HepG2 (cell line): Measurements from ENCODE around the gene OPA3.

ENCODE experiments used
- ADNP ChIP-seq: sonication (generic); formaldehyde crosslinking; IDR thresholded peaks from 2 replicates; pipeline ENCODE4 v1.4.0; 2020; ENCODE audit warnings: missing genetic modification reagents
- AHDC1 ChIP-seq: sonication (generic); formaldehyde crosslinking; IDR thresholded peaks from 2 replicates; pipeline ENCODE4 v1.5.1; 2020; ENCODE audit warnings: mild to moderate bottlenecking, missing genetic modification reagents, borderline replicate concordance
- CEBPB ChIP-seq: IDR thresholded peaks from 2 replicates; pipeline ENCODE4 v1.6.1; 2011; ENCODE audit warnings: low read depth, low read length, improper control_type of control experiment, borderline replicate concordance
- FIP1L1 ChIP-seq: fragments of 200-400 bp; formaldehyde crosslinking; IDR thresholded peaks from 2 replicates; pipeline ENCODE4 v1.6.1; 2018; ENCODE audit warnings: low read depth, mild to moderate bottlenecking, low read length, moderate library complexity, borderline replicate concordance; ENCODE audit not compliant: insufficient read depth
- KLF9 ChIP-seq: IDR thresholded peaks from 2 replicates; pipeline ENCODE4 v1.6.1; 2016; ENCODE audit warnings: low read depth
- MAF1 ChIP-seq: sonication (generic); formaldehyde crosslinking; IDR thresholded peaks from 2 replicates; pipeline ENCODE4 v1.5.0; 2020; ENCODE audit warnings: missing genetic modification reagents, borderline replicate concordance
- MAFK ChIP-seq, 2 experiments: IDR thresholded peaks in 1 of 2; conservative IDR thresholded peaks in 1 of 2; 2 replicates each; pipeline ENCODE4 v1.6.1; 2011; ENCODE audit warnings: improper control_type of control experiment in 2 of 2, low read length in 2 of 2
- NCOA1 ChIP-seq: sonication (generic); formaldehyde crosslinking; IDR thresholded peaks from 2 replicates; pipeline ENCODE4 v1.9.0; 2021; ENCODE audit warnings: missing genetic modification reagents
- WIZ ChIP-seq: sonication (generic); formaldehyde crosslinking; IDR thresholded peaks from 2 replicates; pipeline ENCODE4 v1.5.1; 2020; ENCODE audit warnings: mild to moderate bottlenecking, missing genetic modification reagents
- ZBTB7A ChIP-seq: sonication (generic); formaldehyde crosslinking; IDR thresholded peaks from 2 replicates; pipeline ENCODE4 v1.8.0; 2022; ENCODE audit warnings: mild to moderate bottlenecking, missing genetic modification reagents
- ZNF768 ChIP-seq: sonication (generic); formaldehyde crosslinking; IDR thresholded peaks from 2 replicates; pipeline ENCODE4 v1.4.0; 2020; ENCODE audit warnings: missing genetic modification reagents
- TF ChIP-seq, protein P1 (sequence below): sonication (generic); formaldehyde crosslinking; IDR thresholded peaks from 2 replicates; pipeline ENCODE4 v1.4.0; 2020; ENCODE audit warnings: mild to moderate bottlenecking, missing genetic modification reagents

DNA sequence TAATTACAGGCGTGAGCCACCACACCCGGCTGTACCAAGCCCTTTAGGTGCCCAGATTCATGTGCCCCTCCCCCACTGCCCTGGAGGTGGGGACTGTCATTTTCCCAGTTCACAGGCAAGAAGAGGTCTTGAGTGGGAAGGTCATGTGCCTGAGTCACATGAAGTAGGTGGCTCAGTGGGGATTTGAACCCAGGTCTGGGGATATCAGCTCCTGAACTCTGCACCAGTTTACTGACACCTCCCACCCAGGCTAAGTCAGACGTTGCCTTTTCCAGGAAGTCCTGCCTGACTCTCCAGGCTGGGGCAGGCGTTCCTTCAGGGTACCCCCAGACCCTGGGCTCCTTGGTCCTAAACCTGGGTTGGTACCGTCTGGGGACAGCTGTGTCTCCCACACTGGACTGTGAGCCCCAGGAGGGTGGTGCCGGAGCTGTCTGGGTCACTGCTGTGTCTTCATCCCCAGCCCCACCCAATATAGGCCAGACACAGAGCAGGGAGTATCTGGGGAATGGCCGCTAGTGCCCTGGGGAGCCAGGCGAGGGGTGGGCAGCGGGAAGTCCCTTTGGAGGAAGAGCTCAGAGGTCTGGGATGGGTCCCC, 68.7 kb downstream of the OPA3 start:
- TF ChIP-seq WIZ (CRISPR knock-in tag) (no peak), NCOA1 (CRISPR knock-in tag) (no peak), KLF9 (no peak), MAFK (conservative IDR thresholded peaks at IDR 0.05 in 1 of 2, IDR thresholded peaks at IDR 0.05 in 1 of 2; ENCODE audit: low read length in 2 of 2) (no peak), ADNP (CRISPR knock-in tag) (no peak), ZNF768 (CRISPR knock-in tag) (no peak), FIP1L1 (no peak), AHDC1 (no peak), ZBTB7A (CRISPR knock-in tag) (no peak), CEBPB (no peak), MAF1 (no peak)
- TF ChIP-seq, protein P1, sequence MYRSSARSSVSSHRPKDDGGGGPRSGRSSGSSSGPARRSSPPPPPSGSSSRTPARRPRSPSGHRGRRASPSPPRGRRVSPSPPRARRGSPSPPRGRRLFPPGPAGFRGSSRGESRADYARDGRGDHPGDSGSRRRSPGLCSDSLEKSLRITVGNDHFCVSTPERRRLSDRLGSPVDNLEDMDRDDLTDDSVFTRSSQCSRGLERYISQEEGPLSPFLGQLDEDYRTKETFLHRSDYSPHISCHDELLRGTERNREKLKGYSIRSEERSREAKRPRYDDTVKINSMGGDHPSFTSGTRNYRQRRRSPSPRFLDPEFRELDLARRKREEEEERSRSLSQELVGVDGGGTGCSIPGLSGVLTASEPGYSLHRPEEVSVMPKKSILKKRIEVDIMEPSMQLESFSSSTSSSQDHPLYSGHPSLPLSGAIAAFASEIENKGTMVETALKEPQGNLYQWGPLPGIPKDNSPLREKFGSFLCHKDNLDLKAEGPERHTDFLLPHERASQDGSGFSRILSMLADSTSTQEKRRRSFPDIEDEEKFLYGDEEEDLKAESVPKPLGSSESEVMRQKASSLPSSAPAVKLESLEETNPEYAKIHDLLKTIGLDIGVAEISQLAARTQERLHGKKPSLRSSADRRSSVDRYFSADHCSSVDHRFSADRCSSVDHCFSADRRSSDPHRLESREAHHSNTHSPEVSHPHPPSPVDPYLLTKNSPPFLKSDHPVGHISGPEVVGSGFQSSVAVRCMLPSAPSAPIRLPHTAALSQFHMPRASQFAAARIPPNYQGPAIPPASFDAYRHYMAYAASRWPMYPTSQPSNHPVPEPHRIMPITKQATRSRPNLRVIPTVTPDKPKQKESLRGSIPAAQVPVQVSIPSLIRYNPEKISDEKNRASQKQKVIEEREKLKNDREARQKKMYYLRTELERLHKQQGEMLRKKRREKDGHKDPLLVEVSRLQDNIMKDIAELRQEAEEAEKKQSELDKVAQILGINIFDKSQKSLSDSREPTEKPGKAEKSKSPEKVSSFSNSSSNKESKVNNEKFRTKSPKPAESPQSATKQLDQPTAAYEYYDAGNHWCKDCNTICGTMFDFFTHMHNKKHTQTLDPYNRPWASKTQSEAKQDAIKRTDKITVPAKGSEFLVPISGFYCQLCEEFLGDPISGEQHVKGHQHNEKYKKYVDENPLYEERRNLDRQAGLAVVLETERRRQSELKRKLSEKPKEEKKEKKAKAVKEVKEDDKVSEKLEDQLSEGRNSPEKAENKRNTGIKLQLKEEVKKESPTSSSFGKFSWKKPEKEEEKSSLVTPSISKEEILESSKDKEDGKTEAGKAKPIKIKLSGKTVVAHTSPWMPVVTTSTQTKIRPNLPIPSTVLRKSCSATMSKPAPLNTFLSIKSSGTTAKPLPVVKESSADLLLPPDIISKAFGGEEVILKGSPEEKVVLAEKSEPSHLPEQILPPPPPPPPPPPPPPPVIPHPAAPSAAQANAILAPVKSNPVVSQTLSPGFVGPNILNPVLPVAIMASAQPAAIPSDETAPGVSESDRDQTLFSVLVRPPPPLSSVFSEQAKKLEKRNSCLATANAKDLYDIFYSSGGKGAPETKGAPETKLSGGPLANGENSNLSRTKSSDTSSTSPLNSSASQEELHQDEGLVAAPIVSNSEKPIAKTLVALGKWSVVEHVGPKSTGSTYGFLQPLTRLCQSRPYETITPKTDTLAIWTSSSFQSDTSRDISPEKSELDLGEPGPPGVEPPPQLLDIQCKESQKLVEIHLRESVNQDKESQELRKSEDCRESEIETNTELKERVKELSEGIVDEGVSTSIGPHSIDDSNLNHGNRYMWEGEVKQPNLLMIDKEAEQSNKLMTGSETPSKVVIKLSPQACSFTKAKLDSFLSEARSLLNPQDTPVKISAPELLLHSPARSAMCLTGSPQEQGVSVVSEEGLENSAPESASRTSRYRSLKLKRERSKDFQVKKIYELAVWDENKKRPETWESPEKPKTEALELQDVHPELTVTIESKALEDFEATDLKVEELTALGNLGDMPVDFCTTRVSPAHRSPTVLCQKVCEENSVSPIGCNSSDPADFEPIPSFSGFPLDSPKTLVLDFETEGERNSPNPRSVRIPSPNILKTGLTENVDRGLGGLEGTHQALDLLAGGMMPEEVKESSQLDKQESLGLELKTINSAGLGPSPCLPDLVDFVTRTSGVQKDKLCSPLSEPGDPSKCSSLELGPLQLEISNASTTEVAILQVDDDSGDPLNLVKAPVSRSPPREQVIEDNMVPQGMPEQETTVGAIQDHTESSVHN (CRISPR knock-in tag): no peak
